ENCODE results near the gene SCRN2. TPM values are rescaled to one million over a fixed set of nuclear protein-coding genes. Genes with fewer than 3 reads are reported as not detected.

Gene SCRN2
- total RNA-seq (2014; rRNA removed; shearing (Covaris generic)), result 27.3 and 29.2 TPM in 2 replicates

GRCh38 chr17:47840742-47841487 is at the start of gene SCRN2:
TSS of gene SCRN2 (minus strand) at chr17:47841273. CDS start at chr17:47840843, 430 bp downstream.
- peak; percentile 92 for DNase-seq (ENCODE audit: low spot score)

DNA sequence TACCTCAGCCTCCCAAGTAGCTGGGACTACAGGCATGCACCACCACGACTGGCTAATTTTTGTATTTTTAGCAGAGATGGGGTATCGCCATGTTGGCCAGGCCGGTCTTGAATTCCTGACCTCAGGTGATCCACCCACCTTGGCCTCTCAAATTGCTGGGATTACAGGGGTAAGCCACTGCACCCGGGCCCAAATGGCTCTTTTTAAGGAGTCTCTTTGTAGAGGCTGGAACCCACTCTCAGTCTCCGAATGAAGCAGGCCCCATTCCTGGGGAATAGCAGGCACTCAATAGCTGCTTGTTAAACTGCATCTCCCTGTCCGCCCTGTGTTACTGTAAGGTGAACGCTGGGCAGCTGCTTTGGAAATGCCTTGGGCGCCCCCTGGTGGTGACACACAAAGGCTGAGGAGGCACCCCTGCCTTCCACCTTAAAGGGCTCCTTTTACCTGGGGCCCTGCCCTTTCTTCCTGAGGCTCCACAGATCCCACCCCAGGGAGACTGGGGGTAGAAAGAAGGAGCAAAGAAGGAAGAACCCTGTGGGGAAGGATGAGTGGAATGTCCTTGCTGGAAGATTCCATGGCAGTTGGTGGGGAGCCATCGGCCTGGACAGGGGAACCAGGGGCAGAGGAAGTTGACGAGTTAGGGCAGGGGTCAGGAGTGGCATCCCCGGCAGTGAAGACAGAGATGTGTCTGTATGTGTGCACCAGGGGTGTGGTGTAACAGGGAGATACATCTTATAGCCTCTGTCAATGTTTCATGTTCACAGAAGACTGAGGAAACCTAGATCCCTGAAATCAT is 48.9 kb upstream of the SCRN2 start:
- peak; percentile 90 for DNase-seq (ENCODE audit: low spot score)

DNA sequence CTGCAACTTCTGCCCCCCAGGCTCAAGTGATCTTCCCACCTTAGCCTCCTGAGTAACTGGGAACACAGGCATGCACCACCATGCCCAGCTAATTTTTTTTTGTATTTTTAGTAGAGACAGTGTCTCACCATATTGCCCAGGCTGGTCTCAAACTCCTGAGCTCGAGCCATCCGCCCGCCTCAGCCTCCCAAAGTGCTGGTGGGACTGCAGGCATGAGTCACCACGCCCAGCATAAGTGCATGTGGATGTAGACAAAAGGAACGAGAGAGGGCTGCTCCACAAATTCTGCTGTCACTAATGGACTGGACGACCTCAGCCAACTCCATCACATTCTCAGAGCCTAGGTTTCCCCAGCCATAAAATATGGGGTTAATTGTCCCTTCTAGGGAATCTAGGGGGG is 47.2 kb upstream of the SCRN2 start:
- no peak for DNase-seq (ENCODE audit: low spot score)

- DNase-seq (ENCODE audit: low spot score), result peak; percentile 74
Measured at GRCh38 chr17:47884905-47885730, 44.0 kb upstream of the SCRN2 start.

GRCh38 chr17:47884427-47884740 is 43.3 kb upstream of the SCRN2 start:
- DNase-seq (ENCODE audit: low spot score), result no peak

GRCh38 chr17:47883589-47884426 is 42.7 kb upstream of the SCRN2 start:
- peak; percentile 79 for DNase-seq (ENCODE audit: low spot score)

GRCh38 chr17:47882695-47883588 is 41.9 kb upstream of the SCRN2 start:
- DNase-seq (ENCODE audit: low spot score), result no peak

DNA sequence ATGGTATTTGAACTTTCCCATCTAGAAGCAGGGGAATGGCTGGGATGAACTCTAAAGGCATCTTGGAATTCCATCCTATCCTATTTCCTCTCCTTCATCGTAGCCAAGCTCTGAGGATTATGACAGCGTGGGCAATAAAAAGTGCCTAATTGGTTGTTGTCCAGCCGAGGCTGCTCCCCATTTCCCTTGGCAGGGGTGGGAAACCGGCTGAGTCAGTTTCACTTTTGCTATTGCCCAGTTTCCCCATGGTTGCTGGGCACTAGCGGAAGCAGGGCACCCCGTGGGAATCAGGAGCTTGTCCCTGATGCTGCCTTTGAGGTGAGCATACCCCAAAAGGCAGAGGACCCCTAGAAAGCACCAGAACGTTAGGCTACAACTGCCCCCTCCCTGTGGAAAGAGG is 41.2 kb upstream of the SCRN2 start:
- peak; percentile 92 for DNase-seq (ENCODE audit: low spot score)

- no peak for DNase-seq (ENCODE audit: low spot score)
Measured at GRCh38 chr17:47879776-47880454, 38.8 kb upstream of the SCRN2 start.

DNA sequence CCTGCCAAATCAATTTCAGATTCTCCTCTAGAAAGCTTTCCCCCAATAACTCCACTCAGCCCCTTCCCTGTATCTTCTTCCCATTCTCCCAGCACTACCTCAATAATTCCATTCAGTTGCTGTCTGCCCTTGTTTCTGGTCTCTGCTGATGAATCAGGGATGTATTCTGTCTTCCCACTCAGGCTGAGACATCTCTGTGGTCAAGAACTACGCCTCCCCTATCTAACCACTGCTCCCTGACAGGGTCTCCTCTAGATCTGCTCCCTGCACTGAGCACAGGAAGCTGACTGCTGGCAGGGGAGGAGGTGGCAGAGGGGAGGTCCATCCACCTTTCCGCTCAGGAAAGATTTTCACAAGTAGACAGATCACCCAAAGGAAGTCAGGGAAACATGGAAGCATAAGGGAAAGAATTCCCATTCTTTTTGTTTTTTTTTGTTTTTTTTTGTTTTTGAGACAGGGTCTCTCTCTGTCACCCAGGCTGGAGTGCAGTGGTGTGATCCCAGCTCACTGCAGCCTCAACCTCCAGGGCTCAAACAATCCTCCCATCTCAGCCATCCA is 38.0 kb upstream of the SCRN2 start:
- no peak for DNase-seq (ENCODE audit: low spot score)

- no peak for DNase-seq (ENCODE audit: low spot score)
Measured at GRCh38 chr17:47878203-47879027, 37.3 kb upstream of the SCRN2 start.

- no peak for DNase-seq (ENCODE audit: low spot score)
Measured at GRCh38 chr17:47877368-47878034, 36.4 kb upstream of the SCRN2 start.

DNA sequence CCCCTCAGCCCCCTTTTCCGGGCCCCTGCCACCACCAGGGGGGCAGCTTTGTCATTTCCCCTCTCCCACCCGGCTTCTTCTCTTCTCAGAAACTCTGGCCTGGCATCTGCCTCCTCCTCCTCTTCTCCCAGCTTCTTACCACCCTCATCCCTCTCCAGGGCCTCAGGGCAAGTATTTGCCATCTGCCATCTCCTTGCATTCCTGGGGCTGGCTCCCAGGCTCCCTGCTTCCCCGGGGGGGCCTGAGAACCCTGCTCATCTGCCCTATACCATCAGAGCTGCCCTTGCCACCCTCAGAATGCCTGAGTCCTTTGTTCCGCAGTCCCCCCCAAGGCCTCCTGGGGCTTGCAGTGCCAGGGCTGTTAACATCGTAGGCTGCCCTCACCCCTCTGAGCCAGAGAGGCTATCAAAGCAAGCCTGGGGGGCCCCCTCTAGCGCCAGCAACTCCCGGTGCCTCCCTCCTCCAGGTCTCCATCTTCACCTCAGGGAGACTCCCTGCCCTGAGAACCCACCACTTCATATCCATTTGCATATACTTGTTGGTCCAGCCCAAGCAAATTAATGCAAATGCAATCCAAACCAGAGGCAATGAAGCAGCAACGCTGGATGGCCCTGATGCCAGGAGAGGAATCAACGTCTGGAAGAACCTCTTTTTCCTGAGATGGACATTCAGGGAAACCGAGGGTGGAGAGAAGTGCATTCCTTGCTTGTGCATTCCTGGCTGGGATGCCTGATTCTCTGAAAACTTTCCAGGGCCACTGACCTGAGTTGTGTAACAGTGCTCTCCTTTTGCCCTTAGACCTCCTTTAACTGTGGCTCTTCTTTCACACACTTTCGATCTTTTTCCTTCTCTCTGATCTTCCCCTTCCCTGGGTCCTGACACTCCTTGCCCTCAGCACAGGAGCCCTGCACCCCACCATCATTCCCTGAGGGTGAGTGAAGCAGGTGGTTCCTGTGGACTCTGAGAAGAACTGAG is 34.2 kb upstream of the SCRN2 start:
- DNase-seq (ENCODE audit: low spot score), result no peak

DNA sequence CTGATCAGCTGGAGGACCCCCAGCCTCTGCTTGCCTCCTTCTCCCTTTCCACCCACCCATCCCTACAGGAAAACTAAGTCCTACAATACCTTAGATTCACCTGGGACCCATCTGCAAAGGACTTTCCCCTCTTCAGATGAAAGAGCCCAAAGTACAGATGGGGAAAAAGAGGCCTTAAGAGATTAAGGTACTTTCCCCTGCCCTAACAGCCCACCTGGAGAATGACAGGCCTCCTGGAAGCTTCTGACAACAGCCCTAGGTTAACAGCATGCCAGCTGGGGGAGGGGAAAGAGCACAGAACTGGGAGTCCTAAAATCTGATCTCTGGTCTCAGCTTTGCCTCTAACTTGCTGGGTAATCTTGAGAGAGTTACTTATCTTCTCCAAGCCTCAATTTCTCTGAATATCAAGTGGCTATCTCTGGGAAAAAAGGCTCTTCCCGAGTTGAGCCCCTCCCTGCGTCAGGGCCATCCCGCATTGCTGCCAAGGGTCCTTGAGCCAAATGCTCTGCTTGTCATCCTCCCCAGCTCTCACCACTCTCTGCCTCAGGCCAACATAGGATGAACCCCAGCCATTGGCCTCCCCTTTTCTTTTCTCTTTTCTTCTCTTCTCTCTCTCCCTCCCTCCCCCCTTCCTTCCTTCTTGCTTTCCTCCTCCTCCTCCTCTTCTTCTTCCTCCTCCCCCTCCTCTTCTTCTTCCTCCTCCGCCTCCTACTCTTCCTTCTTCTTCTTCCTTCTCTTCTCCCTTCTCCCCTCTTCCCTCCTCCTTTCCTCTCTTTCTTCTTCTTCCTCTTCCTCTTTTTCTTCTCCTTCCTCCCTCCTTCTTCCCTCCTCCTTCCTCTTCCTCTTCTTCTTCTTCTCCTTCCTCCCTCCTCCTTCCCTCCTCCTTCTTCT is 32.4 kb upstream of the SCRN2 start:
- DNase-seq (ENCODE audit: low spot score), result no peak

DNA sequence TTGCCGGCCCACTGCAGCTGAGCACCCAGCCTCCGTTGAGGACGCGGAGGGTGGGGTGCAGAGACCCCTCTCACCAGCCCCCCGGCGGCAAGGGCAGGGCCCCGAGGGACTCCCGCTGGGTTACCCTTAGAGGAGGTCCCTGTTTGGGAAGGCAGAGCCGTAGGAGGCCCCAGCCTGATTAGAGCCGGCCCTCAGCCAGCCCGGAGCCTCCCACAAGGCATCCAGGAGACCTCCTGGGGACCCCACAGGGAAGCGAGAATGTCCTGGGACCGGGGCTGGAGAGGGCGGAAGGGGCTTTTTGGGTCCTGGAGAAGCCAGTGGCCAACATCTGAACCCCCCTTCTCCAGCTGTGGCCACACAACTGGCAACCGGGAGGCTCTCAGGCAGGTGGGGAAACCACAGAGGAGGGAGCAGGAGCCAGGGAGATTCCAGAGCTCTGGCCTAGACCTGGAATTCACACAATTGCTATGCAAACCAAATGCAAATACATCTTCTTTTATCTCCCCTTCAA is 31.6 kb upstream of the SCRN2 start:
- DNase-seq (ENCODE audit: low spot score), result no peak

All from HT-29 (cell line).